ENCODE data around the gene PTPA.

Gene PTPA

DNA sequence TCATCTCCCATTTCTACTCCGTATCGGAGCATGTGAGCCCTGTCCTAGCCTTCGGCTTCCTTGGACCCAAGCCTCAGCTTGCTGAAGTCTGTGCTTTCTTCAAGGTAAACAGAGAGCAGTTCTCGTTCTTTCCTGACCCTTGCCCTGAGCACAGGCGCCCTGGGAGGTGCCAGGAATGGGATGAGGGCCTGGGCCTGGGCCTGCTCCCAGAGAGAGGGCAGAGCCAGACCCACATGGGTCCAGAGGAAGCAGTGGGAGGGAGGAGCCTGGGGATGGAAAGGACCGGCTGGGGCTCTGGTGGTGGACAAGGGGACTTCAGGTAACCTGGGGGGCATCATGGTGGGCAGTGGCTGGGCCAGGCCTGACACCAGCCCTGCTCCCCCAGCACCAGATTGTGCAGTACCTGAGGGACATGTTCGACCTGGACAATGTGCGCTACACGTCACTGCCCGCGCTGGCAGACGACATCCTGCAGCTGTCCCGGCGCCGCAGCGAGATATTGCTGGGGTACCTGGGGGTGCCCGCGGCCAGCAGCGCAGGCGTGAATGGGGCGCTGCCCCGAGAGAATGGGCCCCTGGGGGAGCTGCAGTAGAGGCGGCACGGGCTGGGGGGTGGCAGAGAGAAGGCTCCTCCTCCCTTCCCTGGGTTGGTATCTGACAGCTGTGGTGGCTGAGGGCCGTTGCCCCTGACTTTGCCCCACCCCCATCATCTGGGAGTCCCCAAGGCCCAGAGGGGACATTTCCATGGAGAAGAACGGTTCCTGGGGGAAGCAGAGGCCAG, 41.2 kb upstream of the PTPA start:
- DNase-seq = no peak

DNA sequence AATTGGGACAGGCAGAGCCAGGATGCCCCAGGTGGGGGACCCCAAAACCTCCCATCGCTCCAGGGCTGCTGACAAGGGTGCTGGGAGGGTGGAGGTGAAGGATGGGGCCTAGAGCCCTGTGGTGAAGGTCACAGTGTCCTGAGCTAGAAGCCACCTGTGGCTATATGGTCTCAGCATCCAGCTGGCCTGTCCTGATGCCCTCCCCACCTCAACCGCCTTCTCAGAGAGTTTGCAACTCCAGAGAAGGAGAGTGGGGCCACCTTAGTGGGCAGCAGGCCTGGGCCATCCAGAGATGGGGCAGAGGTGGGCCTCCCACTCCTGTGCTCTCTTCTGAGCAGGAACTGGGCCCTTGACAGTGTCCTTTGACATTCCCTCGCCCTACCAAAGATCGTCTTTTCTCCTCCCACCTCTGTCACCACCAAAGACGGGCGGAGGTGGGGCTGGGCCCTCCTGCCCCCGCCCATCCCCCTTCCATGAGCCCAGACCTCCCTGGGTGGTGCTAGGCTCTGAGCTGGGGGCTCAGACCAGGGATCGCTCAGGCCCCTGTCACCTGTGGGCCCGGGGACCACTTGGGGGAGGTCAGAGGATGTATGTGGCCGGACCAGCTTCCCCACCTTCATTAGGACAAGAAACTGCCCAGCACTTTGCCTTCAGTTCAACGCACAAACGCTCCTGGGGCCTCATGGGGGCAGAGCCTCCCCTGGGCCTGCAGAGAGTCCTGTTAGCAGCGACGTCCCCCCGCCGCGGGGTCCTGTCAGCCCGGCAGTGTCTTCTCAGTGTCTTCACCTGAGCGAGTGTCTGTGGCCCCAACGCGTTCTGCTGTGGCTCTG, 40.3 kb upstream of the PTPA start:
- TF ChIP-seq, protein P1, sequence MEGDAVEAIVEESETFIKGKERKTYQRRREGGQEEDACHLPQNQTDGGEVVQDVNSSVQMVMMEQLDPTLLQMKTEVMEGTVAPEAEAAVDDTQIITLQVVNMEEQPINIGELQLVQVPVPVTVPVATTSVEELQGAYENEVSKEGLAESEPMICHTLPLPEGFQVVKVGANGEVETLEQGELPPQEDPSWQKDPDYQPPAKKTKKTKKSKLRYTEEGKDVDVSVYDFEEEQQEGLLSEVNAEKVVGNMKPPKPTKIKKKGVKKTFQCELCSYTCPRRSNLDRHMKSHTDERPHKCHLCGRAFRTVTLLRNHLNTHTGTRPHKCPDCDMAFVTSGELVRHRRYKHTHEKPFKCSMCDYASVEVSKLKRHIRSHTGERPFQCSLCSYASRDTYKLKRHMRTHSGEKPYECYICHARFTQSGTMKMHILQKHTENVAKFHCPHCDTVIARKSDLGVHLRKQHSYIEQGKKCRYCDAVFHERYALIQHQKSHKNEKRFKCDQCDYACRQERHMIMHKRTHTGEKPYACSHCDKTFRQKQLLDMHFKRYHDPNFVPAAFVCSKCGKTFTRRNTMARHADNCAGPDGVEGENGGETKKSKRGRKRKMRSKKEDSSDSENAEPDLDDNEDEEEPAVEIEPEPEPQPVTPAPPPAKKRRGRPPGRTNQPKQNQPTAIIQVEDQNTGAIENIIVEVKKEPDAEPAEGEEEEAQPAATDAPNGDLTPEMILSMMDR (IDR thresholded peaks at IDR 0.05; ENCODE audit: low read depth, low read length, missing control alignments) = no peak
- H3K36me3 ChIP-seq (replicated peaks) = peaks cover 16% of the 10 kb centered on the region
- no peaks in the 10 kb centered on the region for H3K27me3 ChIP-seq (replicated peaks)
- no peak for DNase-seq
- no peak overlapping the region for H3K4me3 ChIP-seq (ENCODE audit: low read depth, low read length)
- H3K27ac ChIP-seq = no peak overlapping the region
- in situ Hi-C loops (cut with HindIII; ENCODE audit: low pct_ligation_motif_present, low sequenced_read_pairs) = no loop called here

More for the DNA sequence above, 41.2 kb upstream of the PTPA start:
- Histone ChIP-seq H3K36me3 (replicated peaks) (peaks cover 22% of the 10 kb centered on the region), H3K27ac (no peak overlapping the region), H3K4me3 (ENCODE audit: low read depth, low read length) (no peak overlapping the region), H3K27me3 (replicated peaks) (no peaks in the 10 kb centered on the region)
- TF ChIP-seq, protein P1 (IDR thresholded peaks at IDR 0.05; ENCODE audit: low read depth, low read length, missing control alignments) = no peak
- in situ Hi-C loops (cut with HindIII; ENCODE audit: low pct_ligation_motif_present, low sequenced_read_pairs) = no loop called here

DNA sequence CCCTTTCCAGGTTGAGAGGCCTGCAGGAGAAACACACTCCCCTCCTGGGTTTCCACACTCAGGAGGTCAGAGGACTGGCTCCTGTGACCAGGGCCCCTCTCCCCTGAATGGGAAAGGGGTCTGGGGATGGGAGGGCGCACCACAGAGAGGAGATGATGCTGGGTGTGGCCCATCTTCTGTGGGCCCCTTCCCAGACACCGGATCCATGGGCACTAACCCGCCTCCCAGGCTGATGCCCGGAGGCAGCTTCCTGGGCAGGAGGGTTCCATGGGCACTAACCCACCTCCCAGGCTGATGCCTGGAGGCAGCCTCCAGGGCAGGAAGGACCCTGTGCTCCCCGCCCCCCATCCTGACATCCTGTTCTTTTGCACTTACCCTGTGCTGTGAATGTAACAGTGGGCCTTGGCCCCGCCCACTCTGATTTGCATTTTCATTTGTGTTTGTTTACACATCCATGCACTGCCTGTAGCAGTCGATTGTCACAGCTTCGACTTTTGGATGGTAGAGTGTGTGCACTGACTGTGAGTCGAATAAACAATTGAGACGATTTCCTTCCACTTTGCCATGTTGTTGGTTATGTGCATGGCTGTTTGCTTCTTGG, 39.6 kb upstream of the PTPA start:
- Histone ChIP-seq H3K27ac (no peak overlapping the region), H3K4me3 (ENCODE audit: low read depth, low read length) (no peak overlapping the region), H3K36me3 (replicated peaks) (peaks cover 13% of the 10 kb centered on the region), H3K27me3 (replicated peaks) (no peaks in the 10 kb centered on the region)
- DNase-seq = no peak
- TF ChIP-seq, protein P1 (IDR thresholded peaks at IDR 0.05; ENCODE audit: low read depth, low read length, missing control alignments) = no peak
- in situ Hi-C loops (cut with HindIII; ENCODE audit: low pct_ligation_motif_present, low sequenced_read_pairs) = no loop called here

DNA sequence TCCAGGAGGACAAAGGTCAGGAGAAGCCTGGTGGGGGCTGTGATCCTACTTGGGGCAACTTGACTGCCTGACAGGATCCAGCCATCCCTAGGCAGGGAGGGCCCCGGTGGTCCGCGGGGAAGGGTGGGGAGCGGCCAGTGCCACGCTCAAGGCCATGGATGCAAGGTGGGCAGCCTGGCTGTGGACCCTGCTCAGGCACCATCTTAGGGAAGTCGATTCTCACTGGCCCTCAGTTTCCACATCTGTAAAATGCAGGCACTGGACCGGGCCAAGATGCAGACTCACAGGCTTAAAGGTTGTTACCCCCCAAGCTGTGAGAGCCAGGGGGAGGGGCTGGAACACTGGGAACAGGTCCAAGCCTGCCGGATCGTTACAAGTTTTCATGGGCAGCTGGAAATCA, 39.0 kb upstream of the PTPA start:
- peaks cover 13% of the 10 kb centered on the region for H3K36me3 ChIP-seq (replicated peaks)
- H3K4me3 ChIP-seq (ENCODE audit: low read depth, low read length) = no peak overlapping the region
- no peak for DNase-seq
- in situ Hi-C loops (cut with HindIII; ENCODE audit: low pct_ligation_motif_present, low sequenced_read_pairs) = no loop called here
- H3K27me3 ChIP-seq (replicated peaks) = no peaks in the 10 kb centered on the region
- TF ChIP-seq, protein P1 (IDR thresholded peaks at IDR 0.05; ENCODE audit: low read depth, low read length, missing control alignments) = no peak
- no peak overlapping the region for H3K27ac ChIP-seq

DNA sequence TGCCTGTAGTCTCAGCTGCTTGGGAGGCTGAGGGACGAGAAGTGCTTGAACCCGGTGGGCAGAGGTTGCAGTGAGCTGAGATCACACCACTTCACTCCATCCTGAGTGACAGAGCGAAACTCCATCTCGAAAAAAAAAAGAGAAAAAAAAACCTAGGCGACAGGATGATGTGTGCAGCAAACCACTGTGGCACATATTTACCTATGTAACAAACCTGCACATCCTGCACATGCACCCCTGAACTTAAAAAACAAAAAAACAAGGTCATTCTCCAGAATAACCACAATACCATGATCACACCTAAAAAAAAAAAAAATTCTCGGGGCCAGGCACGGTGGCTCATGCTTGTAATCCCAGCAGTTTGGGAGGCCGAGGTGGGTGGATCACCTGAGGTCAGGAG, 37.8 kb upstream of the PTPA start:
- Histone ChIP-seq H3K27ac (no peak overlapping the region), H3K27me3 (replicated peaks) (no peaks in the 10 kb centered on the region), H3K36me3 (replicated peaks) (peaks cover 5% of the 10 kb centered on the region), H3K4me3 (ENCODE audit: low read depth, low read length) (no peak overlapping the region)
- in situ Hi-C loops (cut with HindIII; ENCODE audit: low pct_ligation_motif_present, low sequenced_read_pairs) = no loop called here
- TF ChIP-seq, protein P1 (IDR thresholded peaks at IDR 0.05; ENCODE audit: low read depth, low read length, missing control alignments) = no peak
- no peak for DNase-seq

Data from brain microvascular endothelial cell (primary cell).